ENCODE data around the gene PDLIM3.

- TF ChIP-seq POLR2A (IDR thresholded peaks at IDR 0.05; ENCODE audit: low read depth), result no peak
- TF ChIP-seq CTCF (IDR thresholded peaks at IDR 0.05), result no peak
Measured at GRCh38 chr4:185468999-185469398, 66.3 kb downstream of the PDLIM3 start.

Measured in esophagus muscularis mucosa (tissue), 3 donors.